Astrocyte of the cerebellum (primary cell): Measurements from ENCODE around the gene C1orf216.
"Not testable (repeated sequence)": the region's sequence is repeated elsewhere in the genome, so short reads cannot be mapped to it uniquely, and the experiment has no call there.

Source experiments
- DNase-seq: peaks from one replicate; pipeline ENCODE4 v3.0.0-alpha.2; 2011; ENCODE audit warnings: low read depth
- H3K4me3 ChIP-seq: 2 replicates; pipeline ENCODE4 v1.5.1; 2011; ENCODE audit warnings: mild to moderate bottlenecking, low read depth, low read length, moderate library complexity
- in situ Hi-C: cut with HindIII; loops from 2 replicates; pipeline ENCODE4 v1.10.0; 2017; ENCODE audit warnings: low sequenced_read_pairs
- TF ChIP-seq, protein P1 (sequence below): IDR thresholded peaks from 2 replicates; pipeline ENCODE4 v1.5.1; 2012; ENCODE audit warnings: low read length, low read depth, moderate library complexity, mild to moderate bottlenecking; ENCODE audit errors: missing control alignments

C1orf216 gene

GRCh38 chr1:35707601-35708440 is 10.9 kb downstream of the C1orf216 start:
- TF ChIP-seq, protein P1, sequence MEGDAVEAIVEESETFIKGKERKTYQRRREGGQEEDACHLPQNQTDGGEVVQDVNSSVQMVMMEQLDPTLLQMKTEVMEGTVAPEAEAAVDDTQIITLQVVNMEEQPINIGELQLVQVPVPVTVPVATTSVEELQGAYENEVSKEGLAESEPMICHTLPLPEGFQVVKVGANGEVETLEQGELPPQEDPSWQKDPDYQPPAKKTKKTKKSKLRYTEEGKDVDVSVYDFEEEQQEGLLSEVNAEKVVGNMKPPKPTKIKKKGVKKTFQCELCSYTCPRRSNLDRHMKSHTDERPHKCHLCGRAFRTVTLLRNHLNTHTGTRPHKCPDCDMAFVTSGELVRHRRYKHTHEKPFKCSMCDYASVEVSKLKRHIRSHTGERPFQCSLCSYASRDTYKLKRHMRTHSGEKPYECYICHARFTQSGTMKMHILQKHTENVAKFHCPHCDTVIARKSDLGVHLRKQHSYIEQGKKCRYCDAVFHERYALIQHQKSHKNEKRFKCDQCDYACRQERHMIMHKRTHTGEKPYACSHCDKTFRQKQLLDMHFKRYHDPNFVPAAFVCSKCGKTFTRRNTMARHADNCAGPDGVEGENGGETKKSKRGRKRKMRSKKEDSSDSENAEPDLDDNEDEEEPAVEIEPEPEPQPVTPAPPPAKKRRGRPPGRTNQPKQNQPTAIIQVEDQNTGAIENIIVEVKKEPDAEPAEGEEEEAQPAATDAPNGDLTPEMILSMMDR = no peak
- in situ Hi-C loops = no loop called here
- DNase-seq = no peak
- peak overlapping the region; percentile 47 for H3K4me3 ChIP-seq

- peak overlapping the region; percentile 47 for H3K4me3 ChIP-seq
- in situ Hi-C loops = no loop called here
- TF ChIP-seq, protein P1 = no peak
- DNase-seq = no peak
Measured at GRCh38 chr1:35706846-35707600, 11.7 kb downstream of the C1orf216 start.

DNA sequence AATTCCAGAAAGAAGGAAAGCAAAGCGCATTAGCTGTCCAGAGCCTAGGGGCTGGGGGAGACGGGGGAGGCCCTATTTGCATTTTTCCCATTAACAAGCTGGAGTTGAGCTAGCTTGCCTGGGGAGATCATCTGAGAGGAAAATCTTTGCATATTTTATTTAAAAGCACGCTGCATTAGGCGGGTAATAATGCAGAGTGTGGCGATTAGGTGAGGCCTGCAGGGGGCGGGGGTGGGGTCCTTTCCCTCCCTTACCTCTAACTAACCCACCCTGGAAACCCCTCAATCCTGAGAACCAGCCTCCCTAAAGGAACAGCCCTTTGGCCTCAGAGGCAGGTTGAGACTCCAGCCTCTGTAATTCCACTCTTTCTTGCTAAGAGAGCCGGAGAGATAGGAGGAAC is 16.2 kb downstream of the C1orf216 start:
- in situ Hi-C loops = no loop called here
- TF ChIP-seq, protein P1 = no peak
- no peak for DNase-seq
- no peak overlapping the region for H3K4me3 ChIP-seq

- in situ Hi-C loops, H3K4me3 ChIP-seq, DNase-seq: not testable (repeated sequence)
Measured at GRCh38 chr1:35699152-35699551, 19.5 kb downstream of the C1orf216 start.

GRCh38 chr1:35692317-35692716 is 26.4 kb downstream of the C1orf216 start:
- no peak overlapping the region for H3K4me3 ChIP-seq
- in situ Hi-C loops = no loop called here
- no peak for DNase-seq
- TF ChIP-seq, protein P1 = no peak

DNA sequence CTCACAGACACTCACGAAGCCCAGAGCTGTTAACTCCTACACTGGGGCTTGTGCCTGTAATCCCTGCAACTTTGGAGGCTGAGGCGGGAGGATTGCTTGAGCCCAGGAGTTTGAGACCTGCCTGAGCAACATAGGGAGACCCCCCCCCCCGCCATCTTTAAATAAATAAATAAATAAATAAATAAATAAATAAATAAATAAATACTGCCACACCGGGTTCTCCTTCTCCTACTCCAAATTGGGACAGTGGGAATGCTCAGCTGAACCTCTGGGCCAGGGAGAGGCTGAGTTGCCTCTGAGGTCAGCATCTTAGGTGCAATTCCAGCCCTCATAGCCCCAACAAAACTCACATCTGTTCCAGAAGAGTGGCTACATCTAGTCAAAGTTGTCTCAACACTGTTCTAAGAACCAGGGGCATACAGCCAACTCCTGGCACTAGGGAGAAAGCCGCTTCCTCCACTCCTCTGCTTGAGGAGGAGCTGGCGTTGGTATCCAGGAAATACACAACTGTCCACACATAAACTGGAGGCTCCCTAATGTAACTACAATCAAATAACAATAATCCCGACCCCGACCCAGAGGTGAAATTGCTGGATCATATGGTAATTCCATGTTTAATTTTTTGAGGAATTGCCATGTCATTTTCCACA is 27.0 kb downstream of the C1orf216 start:
- no peak overlapping the region for H3K4me3 ChIP-seq
- DNase-seq = no peak
- TF ChIP-seq, protein P1 = no peak
- in situ Hi-C loops = no loop called here
